Breast epithelium (tissue), 3 donors: Measurements from ENCODE around the gene SLC16A13.

Source experiments
- POLR2A ChIP-seq: fragments of 450-650 bp; IDR thresholded peaks from one replicate; pipeline ENCODE4 v1.6.1; 2016; ENCODE audit warnings: antibody characterized with exemption, mild to moderate bottlenecking, moderate library complexity
- POLR2AphosphoS5 ChIP-seq, 3 donors: sonication (generic); formaldehyde crosslinking; IDR thresholded peaks; one replicate each; pipeline ENCODE4 v1.6.1; 2017; ENCODE audit warnings: antibody characterized with exemption in 3 of 3
- TF ChIP-seq, protein P1 (sequence below), 3 donors: fragments of 450-650 bp; IDR thresholded peaks; one replicate each; pipeline ENCODE4 v1.5.1; 2016 to 2017; ENCODE audit warnings: antibody characterized with exemption in 3 of 3, mild to moderate bottlenecking in 3 of 3, moderate library complexity in 3 of 3

- TF ChIP-seq, protein P1, sequence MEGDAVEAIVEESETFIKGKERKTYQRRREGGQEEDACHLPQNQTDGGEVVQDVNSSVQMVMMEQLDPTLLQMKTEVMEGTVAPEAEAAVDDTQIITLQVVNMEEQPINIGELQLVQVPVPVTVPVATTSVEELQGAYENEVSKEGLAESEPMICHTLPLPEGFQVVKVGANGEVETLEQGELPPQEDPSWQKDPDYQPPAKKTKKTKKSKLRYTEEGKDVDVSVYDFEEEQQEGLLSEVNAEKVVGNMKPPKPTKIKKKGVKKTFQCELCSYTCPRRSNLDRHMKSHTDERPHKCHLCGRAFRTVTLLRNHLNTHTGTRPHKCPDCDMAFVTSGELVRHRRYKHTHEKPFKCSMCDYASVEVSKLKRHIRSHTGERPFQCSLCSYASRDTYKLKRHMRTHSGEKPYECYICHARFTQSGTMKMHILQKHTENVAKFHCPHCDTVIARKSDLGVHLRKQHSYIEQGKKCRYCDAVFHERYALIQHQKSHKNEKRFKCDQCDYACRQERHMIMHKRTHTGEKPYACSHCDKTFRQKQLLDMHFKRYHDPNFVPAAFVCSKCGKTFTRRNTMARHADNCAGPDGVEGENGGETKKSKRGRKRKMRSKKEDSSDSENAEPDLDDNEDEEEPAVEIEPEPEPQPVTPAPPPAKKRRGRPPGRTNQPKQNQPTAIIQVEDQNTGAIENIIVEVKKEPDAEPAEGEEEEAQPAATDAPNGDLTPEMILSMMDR (IDR thresholded peaks at IDR 0.05): no peak
- no peak for TF ChIP-seq POLR2AphosphoS5 (IDR thresholded peaks at IDR 0.05)
- TF ChIP-seq POLR2A: no peak
Measured at GRCh38 chr17:6998855-6999508, 36.8 kb upstream of the SLC16A13 start.
